ENCODE results near the gene ENAH. TPM values are rescaled to one million over a fixed set of nuclear protein-coding genes. Genes with fewer than 3 reads are reported as not detected.
"Not testable (repeated sequence)": the region's sequence is repeated elsewhere in the genome, so short reads cannot be mapped to it uniquely, and the experiment has no call there.

The ENAH gene
- total RNA-seq, 1 donor from 2014 or later: 48.5 TPM

- no peak for DNase-seq (ENCODE audit: low spot score in 2 of 2)
- no peak for FAIRE-seq
Measured at GRCh38 chr1:225480825-225481434, 172.0 kb downstream of the ENAH start.

GRCh38 chr1:225479996-225480720 is 172.8 kb downstream of the ENAH start:
- FAIRE-seq (no peak), DNase-seq (ENCODE audit: low spot score in 2 of 2) (no peak)

GRCh38 chr1:225479341-225479740 is 173.6 kb downstream of the ENAH start:
- DNase-seq (ENCODE audit: low spot score in 2 of 2): no peak
- FAIRE-seq: no peak

GRCh38 chr1:225477296-225477911 is 175.5 kb downstream of the ENAH start:
- no peak for FAIRE-seq

GRCh38 chr1:225476538-225476988 is 176.4 kb downstream of the ENAH start:
- FAIRE-seq: no peak
- DNase-seq (ENCODE audit: low spot score in 2 of 2): no peak

More at GRCh38 chr1:225477296-225477911, 175.5 kb downstream of the ENAH start:
- DNase-seq (ENCODE audit: low spot score in 2 of 2): no peak

GRCh38 chr1:225476100-225476511 is 176.8 kb downstream of the ENAH start:
- DNase-seq (ENCODE audit: low spot score in 2 of 2) (no peak), FAIRE-seq (no peak)

- DNase-seq (ENCODE audit: low spot score in 2 of 2): peak; percentile 86 to 90
- FAIRE-seq: no peak
Measured at GRCh38 chr1:225474986-225475820, 177.7 kb downstream of the ENAH start.

GRCh38 chr1:225474439-225474985 is 178.4 kb downstream of the ENAH start:
- no peak for DNase-seq (ENCODE audit: low spot score in 2 of 2)

GRCh38 chr1:225473676-225474438 is 179.1 kb downstream of the ENAH start:
- DNase-seq (ENCODE audit: low spot score in 2 of 2); FAIRE-seq: not testable (repeated sequence)

More at GRCh38 chr1:225474439-225474985, 178.4 kb downstream of the ENAH start:
- FAIRE-seq: no peak

GRCh38 chr1:225473266-225473665 is 179.7 kb downstream of the ENAH start:
- DNase-seq (ENCODE audit: low spot score in 2 of 2); FAIRE-seq: not testable (repeated sequence)

GRCh38 chr1:225471453-225472301 is 181.2 kb downstream of the ENAH start:
- FAIRE-seq: no peak

GRCh38 chr1:225471109-225471452 is 181.8 kb downstream of the ENAH start:
- FAIRE-seq: no peak

More at GRCh38 chr1:225471453-225472301, 181.2 kb downstream of the ENAH start:
- no peak for DNase-seq (ENCODE audit: low spot score in 2 of 2)

GRCh38 chr1:225470211-225471108 is 182.5 kb downstream of the ENAH start:
- no peak for FAIRE-seq
- no peak for DNase-seq (ENCODE audit: low spot score in 2 of 2)

More at GRCh38 chr1:225471109-225471452, 181.8 kb downstream of the ENAH start:
- DNase-seq (ENCODE audit: low spot score in 2 of 2): no peak

- FAIRE-seq (no peak), DNase-seq (ENCODE audit: low spot score in 2 of 2) (no peak)
Measured at GRCh38 chr1:225469051-225469450, 183.9 kb downstream of the ENAH start.

GRCh38 chr1:225468270-225469020 is 184.5 kb downstream of the ENAH start:
- FAIRE-seq: no peak
- no peak for DNase-seq (ENCODE audit: low spot score in 2 of 2)

GRCh38 chr1:225467193-225468020 is 185.5 kb downstream of the ENAH start:
- no peak for DNase-seq (ENCODE audit: low spot score in 2 of 2)

More at GRCh38 chr1:225467193-225468020, 185.5 kb downstream of the ENAH start:
- FAIRE-seq: no peak
